A549 (cell line): ENCODE results near the gene ACAP1. TPM values are rescaled to one million over a fixed set of nuclear protein-coding genes. Genes with fewer than 3 reads are reported as not detected.

Experiments
- ATAC-seq, 2 experiments: fragments of 200-7000 bp in 1 of 2; fragments of >200 bp in 1 of 2; cut with Nextera tagmentation in 1 of 2; cut with Tn5 transposase in 1 of 2; 3 replicates each; pipeline versions ENCODE4 v1.8.0 to v1.9.1; 2018 to 2020; ENCODE audit warnings: mild to moderate bottlenecking in 1 of 2, moderate library complexity in 1 of 2
- CTCF ChIA-PET: fragments of 300-600 bp; sonication (Branson Sonifier 250); formaldehyde crosslinking; extraction: SDS; loops from one replicate; lab custom pipeline; 2021; ENCODE audit warnings: antibody characterized with exemption, inconsistent platforms; lab: Yijun Ruan, JAX
- POLR2A ChIA-PET: fragments of 350-600 bp; formaldehyde crosslinking; extraction: SDS; loops from one replicate; lab custom pipeline; 2021; ENCODE audit warnings: antibody characterized with exemption, inconsistent platforms; lab: Yijun Ruan, JAX
- DNase-seq, 2 experiments: peaks; one replicate each; pipeline versions ENCODE4 v3.0.0 to v3.0.0-alpha.2; 2011 to 2016; ENCODE audit warnings: low read depth in 1 of 2, low spot score in 1 of 2
- FAIRE-seq: peaks from 2 replicates; lab custom pipeline; 2011; peaks lifted over from hg19 to GRCh38; lab: Jason Lieb, UNC
- H3K27ac ChIP-seq, 2 experiments: fragments of >200 bp; sonication (Bioruptor Twin); formaldehyde crosslinking; 3 replicates each; pipeline ENCODE4 v1.5.1; 2016 to 2017
- H3K4me1 ChIP-seq: fragments of >200 bp; sonication (Bioruptor Twin); formaldehyde crosslinking; 3 replicates; pipeline ENCODE4 v1.6.1; 2016
- H3K4me2 ChIP-seq: fragments of >200 bp; sonication (Bioruptor Twin); formaldehyde crosslinking; 3 replicates; pipeline ENCODE4 v1.6.1; 2016
- H3K4me3 ChIP-seq: fragments of >200 bp; sonication (Bioruptor Twin); formaldehyde crosslinking; 3 replicates; pipeline ENCODE4 v1.5.1; 2016
- H3K9me3 ChIP-seq: fragments of >200 bp; sonication (Bioruptor Twin); formaldehyde crosslinking; 3 replicates; pipeline ENCODE4 v1.6.1; 2016
- CBX2 ChIP-seq: fragments of 200-600 bp; sonication (generic); IDR thresholded peaks from 2 replicates; pipeline ENCODE4 v1.6.1; 2016; ENCODE audit warnings: low read depth, mild to moderate bottlenecking, borderline replicate concordance
- CBX8 ChIP-seq: fragments of 200-600 bp; sonication (generic); IDR thresholded peaks from 2 replicates; pipeline ENCODE4 v1.6.1; 2016
- CHD2 ChIP-seq: fragments of 150-350 bp; IDR thresholded peaks from 2 replicates; pipeline ENCODE4 v1.6.1; 2014; ENCODE audit warnings: low read length; ENCODE audit not compliant: partially characterized antibody
- EP300 ChIP-seq, 2 experiments: fragments of >200 bp; sonication (Bioruptor Twin); formaldehyde crosslinking; IDR thresholded peaks; 2 replicates in 1 of 2; 3 replicates in 1 of 2; pipeline ENCODE4 v1.6.1; 2016 to 2017
- GATA3 ChIP-seq: IDR thresholded peaks from 2 replicates; pipeline ENCODE4 v1.6.1; 2012; ENCODE audit warnings: borderline replicate concordance
- HOXA7 ChIP-seq: fragments of 250-450 bp; sonication (Bioruptor Pico); IDR thresholded peaks from 2 replicates; pipeline ENCODE4 v1.5.0; 2020; ENCODE audit warnings: mild to moderate bottlenecking, moderate library complexity
- JUNB ChIP-seq: fragments of >200 bp; sonication (Bioruptor Twin); formaldehyde crosslinking; IDR thresholded peaks from 2 replicates; pipeline ENCODE4 v1.6.1; 2016
- KDM1A ChIP-seq: fragments of 200-600 bp; sonication (generic); IDR thresholded peaks from 2 replicates; pipeline ENCODE4 v1.6.1; 2016; ENCODE audit warnings: low read depth, mild to moderate bottlenecking
- KDM5A ChIP-seq: fragments of 200-600 bp; sonication (generic); IDR thresholded peaks from 2 replicates; pipeline ENCODE4 v1.6.1; 2016; ENCODE audit warnings: antibody characterized with exemption, mild to moderate bottlenecking
- MAZ ChIP-seq: fragments of 150-350 bp; IDR thresholded peaks from 2 replicates; pipeline ENCODE4 v1.6.1; 2014; ENCODE audit warnings: antibody characterized with exemption, low read depth, low read length, borderline replicate concordance
- NR3C1 ChIP-seq: fragments of >200 bp; sonication (Bioruptor Twin); formaldehyde crosslinking; IDR thresholded peaks from 3 replicates; pipeline ENCODE4 v1.6.1; 2017
- POLR2A ChIP-seq: IDR thresholded peaks from 2 replicates; pipeline ENCODE4 v1.6.1; 2012; ENCODE audit warnings: mild to moderate bottlenecking, low read length
- RCOR1 ChIP-seq: fragments of 150-350 bp; IDR thresholded peaks from 2 replicates; pipeline ENCODE4 v1.6.1; 2014; ENCODE audit warnings: antibody characterized with exemption, low read length, low read depth
- RNF2 ChIP-seq: fragments of 200-600 bp; sonication (generic); IDR thresholded peaks from 2 replicates; pipeline ENCODE4 v1.6.1; 2016; ENCODE audit warnings: low read depth, mild to moderate bottlenecking, antibody characterized with exemption, moderate library complexity, borderline replicate concordance
- SMC3 ChIP-seq: fragments of >200 bp; sonication (Bioruptor Twin); formaldehyde crosslinking; IDR thresholded peaks from 3 replicates; pipeline ENCODE4 v1.6.1; 2018; ENCODE audit warnings: inconsistent platforms
- SREBF2 ChIP-seq: fragments of 450-650 bp; IDR thresholded peaks from 2 replicates; pipeline ENCODE4 v1.6.1; 2014; ENCODE audit warnings: mild to moderate bottlenecking, moderate library complexity
- TFCP2L1 ChIP-seq: fragments of 250-450 bp; sonication (Bioruptor Pico); IDR thresholded peaks from 2 replicates; pipeline ENCODE4 v1.5.0; 2021; ENCODE audit warnings: mild to moderate bottlenecking
- TP53 ChIP-seq: fragments of 250-450 bp; sonication (Bioruptor Pico); IDR thresholded peaks from 2 replicates; pipeline ENCODE4 v1.5.0; 2021; ENCODE audit warnings: mild to moderate bottlenecking, moderate library complexity
- ZNF302 ChIP-seq: fragments of 250-450 bp; sonication (Bioruptor Pico); IDR thresholded peaks from 2 replicates; pipeline ENCODE4 v1.9.0; 2021; ENCODE audit warnings: inconsistent platforms, mild to moderate bottlenecking, moderate library complexity
- WGBS: methylation state at CpG from one replicate; pipeline ENCODE4 v1.1.6; 2017; ENCODE audit errors: missing lambda C conversion rate; 5-methylcytosine and 5-hydroxymethylcytosine counted together
- polyA plus RNA-seq, 4 experiments: library from polyadenylated mRNA; depleted of rRNA in 3 of 4; stranded (reverse); fragments of >200 nt; fragmentation: RNase III in 1 of 4; extraction: RNeasy Plus Mini Kit Qiagen cat#74134 plus additional on column Dnase treatment in 1 of 4; gene quantifications; 2 replicates in 3 of 4; 3 replicates in 1 of 4; pipeline ENCODE4 v1.2.3, GENCODE V29; 2011 to 2017
- TF ChIP-seq, protein P1 (sequence below): IDR thresholded peaks from 2 replicates; pipeline ENCODE4 v1.6.1; 2012
- TF ChIP-seq, protein P2 (sequence below): fragments of >200 bp; sonication (Bioruptor Twin); formaldehyde crosslinking; IDR thresholded peaks from 3 replicates; pipeline ENCODE4 v1.5.1; 2016
- TF ChIP-seq, protein P3 (sequence below): IDR thresholded peaks from 2 replicates; pipeline ENCODE4 v1.6.1; 2012

The ACAP1 gene
- polyA plus RNA-seq, 2 of the 4 experiments (the other 2 are of a cell fraction): 0.41 to 1.3 TPM

DNA sequence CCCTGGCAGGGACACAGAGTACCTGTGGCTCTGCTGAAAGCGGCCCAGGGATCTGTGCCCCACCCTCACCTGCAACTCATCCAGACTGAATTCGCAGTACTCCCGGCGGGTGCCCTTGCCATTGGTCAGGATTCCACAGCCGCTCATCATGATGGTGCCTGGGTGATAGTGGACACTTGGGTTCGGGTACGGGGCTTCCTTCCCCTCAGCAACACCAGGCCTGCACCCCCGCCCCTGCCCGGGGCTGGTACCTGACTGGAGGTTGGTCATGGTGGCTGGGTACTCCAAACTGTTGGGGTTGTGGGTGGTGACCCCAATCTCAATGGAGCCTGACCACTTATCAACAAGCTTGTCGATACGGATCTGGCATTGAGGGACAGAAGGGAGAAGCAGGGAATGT lies 10.1 kb upstream of the ACAP1 start:
- ATAC-seq: no peak
- Histone ChIP-seq H3K4me2 (no peak overlapping the region), H3K9me3 (no peaks in the 10 kb centered on the region), H3K27ac (no peak overlapping the region), H3K4me3 (no peak overlapping the region), H3K4me1 (peaks cover 15% of the 10 kb centered on the region; the same call in 2 of the 3 replicates)
- 94% methylated on average over 9 of the region's 11 CpGs for WGBS
- CTCF ChIA-PET: interaction anchor here (0.8 to 23.9 kb wide), 11 partner anchors 11 to 280 kb away, joined by 3 to 433 read pairs (median 7); partner anchors contain the start of genes ACAP1, GPS2, SENP3 and SLC2A4
- no peak for FAIRE-seq
- POLR2A ChIA-PET: interaction anchor here (0.6 kb wide), 1 partner anchor 17 kb away, joined by 3 read pairs; no protein-coding TSS in a partner anchor
- TF ChIP-seq SREBF2: no peak
- no peak for DNase-seq

DNA sequence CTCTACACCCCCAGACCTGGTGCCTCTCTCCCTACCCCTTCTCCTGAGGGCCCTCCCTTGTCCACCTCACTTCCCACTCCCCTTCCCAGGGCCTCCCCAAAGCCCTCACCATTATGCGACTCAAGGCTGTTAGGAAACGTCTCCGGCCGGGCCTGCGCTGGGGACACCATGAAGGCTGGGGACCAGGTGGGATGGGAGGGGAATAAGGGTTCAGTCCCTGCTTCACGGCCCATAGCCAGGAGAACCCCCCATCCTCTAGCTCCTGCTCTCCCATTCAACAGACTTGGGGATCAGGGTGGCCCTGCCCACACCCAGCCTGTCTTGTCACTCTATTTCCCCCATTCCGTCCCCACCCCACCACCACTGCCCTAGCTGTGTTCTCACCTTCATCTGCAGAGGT lies 9.3 kb upstream of the ACAP1 start:
- Histone ChIP-seq H3K4me3 (no peak overlapping the region), H3K4me2 (no peak overlapping the region), H3K9me3 (no peaks in the 10 kb centered on the region), H3K27ac (no peak overlapping the region), H3K4me1 (peaks cover 15% of the 10 kb centered on the region; the same call in 2 of the 3 replicates)
- no peak for DNase-seq
- TF ChIP-seq KDM1A: no peak
- TF ChIP-seq MAZ: no peak
- TF ChIP-seq EP300 (IDR thresholded peaks at IDR 0.05): no peak
- no peak for TF ChIP-seq SMC3
- no peak for TF ChIP-seq RCOR1
- TF ChIP-seq JUNB: no peak
- no peak for TF ChIP-seq GATA3
- TF ChIP-seq CBX8: no peak
- TF ChIP-seq CBX2: no peak
- TF ChIP-seq, protein P1, sequence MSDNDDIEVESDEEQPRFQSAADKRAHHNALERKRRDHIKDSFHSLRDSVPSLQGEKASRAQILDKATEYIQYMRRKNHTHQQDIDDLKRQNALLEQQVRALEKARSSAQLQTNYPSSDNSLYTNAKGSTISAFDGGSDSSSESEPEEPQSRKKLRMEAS: no peak
- TF ChIP-seq RNF2: no peak
- TF ChIP-seq CHD2: no peak
- no peak for TF ChIP-seq HOXA7
- TF ChIP-seq, protein P2, sequence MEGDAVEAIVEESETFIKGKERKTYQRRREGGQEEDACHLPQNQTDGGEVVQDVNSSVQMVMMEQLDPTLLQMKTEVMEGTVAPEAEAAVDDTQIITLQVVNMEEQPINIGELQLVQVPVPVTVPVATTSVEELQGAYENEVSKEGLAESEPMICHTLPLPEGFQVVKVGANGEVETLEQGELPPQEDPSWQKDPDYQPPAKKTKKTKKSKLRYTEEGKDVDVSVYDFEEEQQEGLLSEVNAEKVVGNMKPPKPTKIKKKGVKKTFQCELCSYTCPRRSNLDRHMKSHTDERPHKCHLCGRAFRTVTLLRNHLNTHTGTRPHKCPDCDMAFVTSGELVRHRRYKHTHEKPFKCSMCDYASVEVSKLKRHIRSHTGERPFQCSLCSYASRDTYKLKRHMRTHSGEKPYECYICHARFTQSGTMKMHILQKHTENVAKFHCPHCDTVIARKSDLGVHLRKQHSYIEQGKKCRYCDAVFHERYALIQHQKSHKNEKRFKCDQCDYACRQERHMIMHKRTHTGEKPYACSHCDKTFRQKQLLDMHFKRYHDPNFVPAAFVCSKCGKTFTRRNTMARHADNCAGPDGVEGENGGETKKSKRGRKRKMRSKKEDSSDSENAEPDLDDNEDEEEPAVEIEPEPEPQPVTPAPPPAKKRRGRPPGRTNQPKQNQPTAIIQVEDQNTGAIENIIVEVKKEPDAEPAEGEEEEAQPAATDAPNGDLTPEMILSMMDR: no peak
- TF ChIP-seq ZNF302 (CRISPR knock-in tag): no peak
- TF ChIP-seq NR3C1: no peak
- no peak for TF ChIP-seq TFCP2L1 (CRISPR knock-in tag)
- TF ChIP-seq, protein P3, sequence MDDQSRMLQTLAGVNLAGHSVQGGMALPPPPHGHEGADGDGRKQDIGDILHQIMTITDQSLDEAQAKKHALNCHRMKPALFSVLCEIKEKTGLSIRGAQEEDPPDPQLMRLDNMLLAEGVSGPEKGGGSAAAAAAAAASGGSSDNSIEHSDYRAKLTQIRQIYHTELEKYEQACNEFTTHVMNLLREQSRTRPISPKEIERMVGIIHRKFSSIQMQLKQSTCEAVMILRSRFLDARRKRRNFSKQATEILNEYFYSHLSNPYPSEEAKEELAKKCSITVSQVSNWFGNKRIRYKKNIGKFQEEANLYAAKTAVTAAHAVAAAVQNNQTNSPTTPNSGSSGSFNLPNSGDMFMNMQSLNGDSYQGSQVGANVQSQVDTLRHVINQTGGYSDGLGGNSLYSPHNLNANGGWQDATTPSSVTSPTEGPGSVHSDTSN: no peak
- no peak for TF ChIP-seq KDM5A
- no peak for FAIRE-seq
- 90% methylated on average over 7 of the region's 7 CpGs for WGBS
- ChIA-PET POLR2A (no interaction called here), CTCF (interaction anchor here (0.9 to 23.9 kb wide), 12 partner anchors 12 to 281 kb away, joined by 3 to 433 read pairs (median 6); partner anchors contain the start of genes ACAP1, GPS2, SENP3 and SLC2A4)
- no peak for ATAC-seq

DNA sequence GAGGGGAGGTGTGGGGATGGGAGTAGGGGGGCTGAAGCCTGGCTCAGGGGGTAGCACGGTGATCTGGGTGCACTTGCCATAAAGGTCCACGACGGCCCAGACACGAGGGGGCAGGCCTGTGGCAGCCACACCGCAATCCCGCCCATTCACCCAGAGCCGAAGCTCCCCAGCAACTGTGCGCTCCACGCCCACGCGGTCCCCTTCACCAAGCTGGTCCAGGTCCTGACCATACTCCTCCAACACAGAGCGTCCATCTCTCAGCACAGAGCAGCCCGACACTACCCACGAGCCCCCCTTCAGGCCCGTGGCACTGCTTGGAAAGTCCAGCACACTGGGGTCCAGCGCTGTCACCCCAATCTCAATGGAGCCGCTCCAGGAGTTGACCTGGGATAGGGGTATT lies 8.8 kb upstream of the ACAP1 start:
- H3K4me2 ChIP-seq: peak overlapping the region; percentile 95
- H3K9me3 ChIP-seq: no peaks in the 10 kb centered on the region
- no peak overlapping the region for H3K27ac ChIP-seq
- TF ChIP-seq POLR2A (peak; percentile 4; the same call in 1 of the 2 replicates), TP53 (CRISPR knock-in tag) (no peak)
- ChIA-PET CTCF (interaction anchor here (0.9 to 23.9 kb wide), 12 partner anchors 7 to 281 kb away, joined by 3 to 433 read pairs (median 6); partner anchors contain the start of genes ACAP1, GPS2, SLC2A4 and TMEM95), POLR2A (no interaction called here)
- no peak overlapping the region for H3K4me3 ChIP-seq
- peaks cover 15% of the 10 kb centered on the region; the same call in 2 of the 3 replicates for H3K4me1 ChIP-seq
- ATAC-seq (no peak), FAIRE-seq (no peak), DNase-seq (no peak)
- WGBS: 94% methylated on average over 17 of the region's 17 CpGs
